Left hindlimb (tissue), 1 donor: ENCODE measurements around the gene ADAP1.
A peak's percentile ranks its signal among the peaks of the same experiment; 100 is the strongest.

Source experiments
- DNase-seq: peaks from one replicate; pipeline ENCODE4 v3.0.0-alpha.2; 2018

The ADAP1 gene

GRCh38 chr7:988426-988911 lies 34.0 kb upstream of the ADAP1 start:
- no peak for DNase-seq

- no peak for DNase-seq
These were observed 33.4 kb upstream of the ADAP1 start for GRCh38 chr7:987909-988308.

- no peak for DNase-seq
These were observed 32.6 kb upstream of the ADAP1 start for GRCh38 chr7:986766-987751.

DNA sequence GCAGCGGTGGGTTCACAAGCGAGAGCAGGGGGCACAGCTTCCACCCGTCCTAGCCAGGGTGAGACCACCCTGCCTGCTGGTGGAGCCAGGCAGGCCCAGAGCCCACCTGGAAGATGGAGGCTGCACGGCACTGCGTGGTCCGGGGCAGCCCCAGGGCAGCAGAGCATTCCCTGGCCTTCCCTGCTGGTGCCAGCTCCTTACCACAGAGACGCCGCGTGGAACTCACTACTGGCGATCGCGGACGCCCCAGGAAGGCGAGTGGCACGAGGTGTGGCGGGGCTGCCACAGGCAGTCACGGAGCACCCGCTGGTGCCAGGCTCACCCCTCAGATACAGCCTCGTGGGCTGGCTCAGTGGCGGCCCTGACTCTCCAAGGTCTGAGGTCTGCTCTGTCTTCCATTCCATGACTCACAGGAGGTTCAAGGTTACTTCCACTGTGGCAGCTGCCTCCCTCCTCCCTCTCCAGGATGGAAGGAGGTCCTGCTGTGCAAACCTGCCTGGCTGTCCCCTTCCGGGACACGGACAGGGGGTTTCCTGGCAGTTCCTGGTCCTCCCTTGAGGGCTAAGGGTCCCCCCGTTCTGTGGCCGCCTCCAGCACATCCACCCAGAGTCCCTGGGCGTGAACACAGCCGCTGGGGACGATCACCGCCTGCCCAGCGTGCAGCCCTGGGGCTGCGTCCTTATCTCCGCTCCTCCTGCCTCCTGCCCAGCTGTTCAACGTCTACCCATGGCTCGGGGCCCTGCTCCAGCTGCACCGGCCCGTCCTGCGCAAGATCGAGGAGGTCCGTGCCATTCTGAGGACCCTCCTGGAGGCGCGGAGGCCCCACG lies 31.6 kb upstream of the ADAP1 start:
- DNase-seq, result no peak

DNA sequence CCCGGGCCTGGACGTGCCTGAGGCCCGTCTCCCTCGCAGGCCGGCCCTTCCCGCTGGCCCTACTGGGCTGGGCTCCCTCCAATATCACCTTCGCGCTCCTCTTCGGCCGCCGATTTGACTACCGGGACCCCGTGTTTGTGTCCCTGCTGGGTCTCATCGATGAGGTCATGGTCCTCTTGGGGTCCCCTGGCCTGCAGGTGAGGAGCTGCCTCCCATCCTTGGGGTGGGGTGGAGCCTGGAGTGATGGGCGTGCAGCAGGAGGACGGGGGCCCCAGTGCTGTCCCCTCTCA lies 30.6 kb upstream of the ADAP1 start:
- no peak for DNase-seq

DNA sequence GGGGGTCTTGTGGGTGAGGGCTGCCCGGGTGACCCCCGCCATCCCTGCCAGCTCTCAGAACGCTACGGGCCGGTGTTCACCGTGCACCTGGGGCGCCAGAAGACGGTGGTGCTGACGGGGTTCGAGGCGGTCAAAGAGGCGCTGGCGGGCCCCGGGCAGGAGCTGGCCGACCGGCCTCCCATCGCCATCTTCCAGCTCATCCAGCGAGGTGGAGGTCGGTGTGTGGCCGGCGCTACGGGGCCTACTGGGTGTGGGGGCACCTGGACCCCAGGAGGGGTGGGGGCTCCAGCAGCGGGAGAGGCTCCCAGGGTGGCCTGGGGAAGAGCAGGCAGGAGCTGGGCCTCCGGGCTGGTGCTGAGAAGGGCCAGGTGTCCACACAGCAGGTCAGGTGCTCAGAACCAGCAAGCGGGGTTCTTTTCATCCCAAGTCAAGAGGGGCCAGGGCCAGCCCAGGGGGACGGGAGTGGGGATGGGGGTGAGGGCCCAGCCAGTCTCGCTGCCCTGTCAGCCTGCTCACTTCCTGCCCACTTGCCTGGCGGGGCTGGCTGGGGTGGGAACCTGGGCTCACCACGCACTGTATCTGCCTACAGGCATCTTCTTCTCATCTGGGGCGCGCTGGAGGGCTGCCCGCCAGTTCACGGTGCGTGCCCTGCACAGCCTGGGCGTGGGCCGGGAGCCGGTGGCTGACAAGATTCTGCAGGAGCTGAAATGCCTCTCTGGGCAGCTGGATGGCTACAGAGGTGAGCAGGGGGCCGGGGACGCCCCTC lies 30.1 kb upstream of the ADAP1 start:
- DNase-seq, result no peak

GRCh38 chr7:983616-984071 lies 29.2 kb upstream of the ADAP1 start:
- no peak for DNase-seq

- no peak for DNase-seq
These were observed 28.6 kb upstream of the ADAP1 start, which contains the start of gene CYP2W1 for GRCh38 chr7:983004-983615. CYP2W1 (plus strand) TSS chr7:983181; CDS start chr7:983212, 31 bp downstream.

GRCh38 chr7:982511-983003 lies 28.1 kb upstream of the ADAP1 start:
- no peak for DNase-seq

DNA sequence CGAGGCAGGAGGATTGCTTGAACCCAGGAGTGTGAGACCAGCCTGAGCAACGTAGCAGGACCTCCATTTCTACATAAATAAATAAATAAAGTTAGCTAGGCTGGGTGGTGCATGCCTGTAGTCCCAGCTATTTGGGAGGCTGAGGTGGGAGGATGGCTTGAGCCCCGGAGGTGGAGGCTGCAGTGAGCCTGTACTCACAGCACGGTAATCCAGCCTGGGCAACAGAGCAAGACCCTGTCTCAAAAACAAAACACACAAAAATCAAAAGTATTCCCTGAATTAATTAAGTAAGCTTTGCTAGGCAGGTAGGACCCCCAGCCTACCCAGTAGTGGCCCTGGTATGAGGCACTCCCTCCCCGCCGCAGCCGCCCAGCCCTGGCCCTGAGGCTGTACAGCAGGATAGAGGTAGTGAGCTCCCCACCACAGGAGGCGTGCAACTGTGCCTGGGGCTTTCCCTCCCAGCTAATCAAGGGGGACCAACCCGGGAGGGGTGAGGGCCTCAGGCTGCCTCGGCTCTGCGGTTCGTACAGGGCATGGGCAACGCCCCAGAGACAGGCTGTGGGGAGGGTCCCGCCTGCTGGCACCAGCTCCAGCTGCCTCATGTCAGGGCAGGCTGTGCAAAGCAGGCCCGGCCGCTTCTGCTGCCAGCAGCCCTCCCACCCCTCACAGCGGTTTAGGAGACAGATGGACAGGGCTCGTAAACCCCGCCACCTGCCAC lies 27.5 kb upstream of the ADAP1 start:
- DNase-seq, result peak; percentile 69

DNA sequence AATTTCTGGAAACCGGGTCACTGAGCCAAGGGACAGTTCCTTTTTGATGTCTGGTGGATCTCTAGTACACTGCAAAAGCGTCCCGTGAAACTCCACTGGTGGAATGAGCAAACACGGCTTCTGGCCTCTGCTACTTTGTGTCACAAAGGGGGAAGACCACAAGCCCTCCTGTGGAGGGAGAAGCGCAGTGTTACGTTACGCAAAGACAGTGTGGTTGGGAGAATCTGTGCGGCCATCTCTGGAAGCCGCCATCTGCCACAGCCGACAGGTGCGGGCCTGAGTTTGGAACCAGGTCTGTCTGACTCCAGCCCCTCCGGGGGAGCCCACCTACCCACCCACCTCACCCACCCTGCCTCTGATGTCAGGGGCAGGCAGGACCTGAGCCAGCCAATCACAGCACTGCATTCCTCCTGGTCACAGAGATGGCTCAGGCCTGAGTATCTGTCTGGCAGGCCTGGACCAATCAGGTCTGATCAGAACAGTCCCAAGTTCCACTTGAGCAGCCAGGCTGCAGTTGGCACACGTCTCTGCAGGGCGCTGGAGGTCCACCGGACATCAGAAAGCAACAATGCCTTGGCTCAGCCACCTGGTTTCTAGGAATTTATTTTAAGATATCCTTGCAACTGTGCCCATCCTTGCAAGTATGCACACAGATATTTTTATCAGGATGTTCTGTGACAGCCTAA lies 25.5 kb upstream of the ADAP1 start:
- no peak for DNase-seq

GRCh38 chr7:979151-979550 lies 24.7 kb upstream of the ADAP1 start:
- DNase-seq, result no peak

- DNase-seq, result no peak
These were observed 24.1 kb upstream of the ADAP1 start for GRCh38 chr7:978416-979091.

- DNase-seq, result no peak
These were observed 23.5 kb upstream of the ADAP1 start for GRCh38 chr7:978049-978346.

GRCh38 chr7:977326-978048 lies 23.0 kb upstream of the ADAP1 start:
- DNase-seq, result no peak

DNA sequence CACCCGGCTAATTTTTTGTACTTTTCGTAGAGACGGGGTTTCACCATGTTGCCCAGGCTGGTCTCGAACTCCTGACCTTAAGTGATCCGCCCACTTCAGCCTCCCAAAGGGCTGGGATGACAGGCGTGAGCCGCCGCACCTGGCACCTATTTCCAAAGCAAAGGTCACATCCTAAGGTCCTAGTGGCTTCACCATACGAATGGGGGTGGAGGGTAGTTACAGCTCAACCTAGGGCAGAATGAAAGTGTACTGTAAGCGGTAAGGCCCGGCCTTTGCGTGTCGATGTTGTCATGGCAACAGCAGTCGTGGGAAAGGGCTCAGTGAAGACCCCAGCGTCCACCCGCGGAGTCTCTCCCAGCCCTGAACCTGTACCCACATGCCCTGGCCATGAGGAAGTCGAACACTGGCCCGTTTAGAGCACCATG lies 22.4 kb upstream of the ADAP1 start:
- DNase-seq, result no peak

DNA sequence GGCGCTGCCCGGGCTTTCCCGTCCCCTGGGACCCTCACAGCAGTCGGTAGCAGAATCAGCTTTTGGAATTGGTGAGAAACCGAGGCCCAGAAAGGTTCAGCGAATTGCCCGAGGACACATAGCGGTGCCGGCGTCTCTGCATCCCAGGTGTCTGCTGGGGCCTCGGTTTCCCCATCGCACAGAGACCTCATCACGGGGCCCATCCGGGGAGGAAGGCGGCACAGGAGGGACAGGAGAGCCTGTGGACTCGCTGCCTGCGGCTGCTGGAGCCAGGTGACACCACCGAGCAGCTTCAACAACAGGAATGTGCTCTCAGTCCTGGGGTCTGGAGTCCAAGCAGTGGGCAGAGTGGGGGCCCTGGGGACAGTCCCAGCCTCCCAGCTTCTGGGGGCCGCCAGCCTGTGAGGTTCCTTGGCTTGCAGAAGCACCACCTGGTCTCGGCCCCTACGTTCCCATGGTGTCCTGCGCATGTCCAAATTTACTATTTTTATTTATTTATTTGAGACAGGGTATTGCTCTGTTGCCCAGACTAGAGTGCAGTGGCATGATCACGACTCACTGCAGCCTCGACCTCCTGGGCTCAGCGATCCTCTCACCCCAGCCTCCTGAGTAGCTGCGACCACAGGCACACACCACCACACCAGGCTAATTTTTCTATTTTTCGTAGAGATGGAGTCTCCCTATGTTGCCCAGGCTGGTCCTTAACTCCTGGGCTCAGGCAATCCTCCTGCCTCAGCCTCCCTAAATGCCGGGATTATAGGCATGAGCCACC lies 21.4 kb upstream of the ADAP1 start:
- no peak for DNase-seq

DNA sequence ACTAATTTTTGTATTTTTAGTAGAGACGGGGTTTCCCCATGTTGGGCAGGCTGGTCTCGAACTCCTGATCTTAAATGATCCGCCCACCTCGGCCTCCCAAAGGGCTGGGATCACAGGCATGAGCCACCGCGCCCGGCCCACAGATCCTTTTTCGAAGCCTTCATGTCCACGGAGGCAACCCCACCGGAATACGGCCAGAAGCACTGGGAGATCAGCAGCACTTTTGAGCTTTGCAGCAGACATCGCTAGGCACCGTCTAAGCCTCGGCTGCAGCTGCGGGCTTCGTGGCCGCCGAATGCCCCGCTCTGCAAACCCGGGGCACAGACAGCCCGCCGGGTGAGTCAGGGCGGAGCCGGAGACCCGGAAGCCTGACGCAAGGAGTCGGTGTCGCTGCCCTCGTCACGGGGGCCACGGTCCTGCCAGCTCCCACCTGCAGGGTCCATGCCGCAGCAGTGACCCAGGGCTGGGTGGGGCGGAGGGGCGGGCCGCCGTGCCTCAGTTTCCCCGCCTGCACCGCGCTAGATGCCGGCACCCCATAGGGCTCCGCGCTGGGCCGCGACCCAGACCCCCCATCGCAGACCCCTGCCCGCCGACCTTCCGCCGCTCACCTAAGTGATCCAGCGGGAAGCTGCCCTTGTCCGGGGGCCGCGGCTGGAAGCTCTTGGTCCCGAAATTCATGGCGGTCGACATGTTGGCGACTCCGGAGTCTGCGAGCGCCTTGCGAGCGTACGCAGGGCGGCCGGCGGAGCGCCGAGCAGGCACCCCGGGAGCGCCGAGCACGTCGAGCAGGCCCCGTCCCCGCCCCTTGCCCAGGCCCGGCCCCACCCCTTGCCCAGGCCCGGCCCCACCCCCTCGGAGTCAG lies 20.6 kb upstream of the ADAP1 start, which contains the start of gene COX19:
COX19 (minus strand) TSS at position 730 of the 862 bp plus-strand sequence; CDS start at position 690, 40 bp downstream.
- peak; percentile 94 for DNase-seq
